Measurements from ENCODE around the gene RIT1. TPM values are rescaled to one million over a fixed set of nuclear protein-coding genes. Genes with fewer than 3 reads are reported as not detected.

Gene RIT1
- total and polyA plus RNA-seq, 2 of the 8 experiments (the other 6 are each of a cell fraction or from before 2014, with no cell fraction given), result 25.3 to 26.8 TPM

- Histone ChIP-seq H2BK12ac (ENCODE audit: low read depth, low read length) (no peak overlapping the region), H3K9me3 (ENCODE audit: insufficient read depth in 2 of 2, low read depth in 1 of 2, low read length in 1 of 2) (no peaks in the 10 kb centered on the region), H3K4me1 (replicated peaks in 1 of 4; ENCODE audit: control insufficient read depth in 3 of 4, insufficient read depth in 4 of 4, low read length in 3 of 4) (no peaks in the 10 kb centered on the region), H2BK120ac (replicated peaks; ENCODE audit: low read depth, low read length) (no peak overlapping the region), H2AK5ac (ENCODE audit: low read depth, low read length) (no peak overlapping the region), H3K4ac (replicated peaks; ENCODE audit: insufficient read length, low read depth, low read length) (no peak overlapping the region), H3K79me2 (ENCODE audit: control insufficient read depth in 1 of 2, insufficient read depth in 2 of 2, low read length in 2 of 2) (no peaks in the 10 kb centered on the region), H4K5ac (ENCODE audit: insufficient read length, low read depth, low read length) (no peak overlapping the region), H3K23me2 (ENCODE audit: low read depth, low read length) (no peaks in the 10 kb centered on the region), H4K91ac (replicated peaks; ENCODE audit: insufficient read length, low read length) (no peak overlapping the region), H4K8ac (ENCODE audit: extremely low read depth, insufficient read depth, low read length) (no peak overlapping the region), H3K4me2 (ENCODE audit: insufficient read depth in 1 of 2, low read depth in 2 of 2, low read length in 2 of 2) (no peak overlapping the region), H2BK20ac (ENCODE audit: low read length) (no peak overlapping the region), H3K27me3 (replicated peaks in 1 of 4; ENCODE audit: control insufficient read depth in 3 of 4, extremely low read depth in 1 of 4, insufficient read depth in 3 of 4, low read length in 3 of 4) (no peaks in the 10 kb centered on the region), H3K27ac (ENCODE audit: low read depth, low read length) (no peak overlapping the region), H3K36me3 (ENCODE audit: control insufficient read depth in 2 of 4, insufficient read depth in 4 of 4, low read length in 3 of 4) (no peaks in the 10 kb centered on the region), H3K79me1 (ENCODE audit: low read depth, low read length) (no peaks in the 10 kb centered on the region), H2AFZ (ENCODE audit: low read length) (no peak overlapping the region), H3K14ac (ENCODE audit: insufficient read length) (no peak overlapping the region), H3K9ac (replicated peaks in 1 of 4; ENCODE audit: extremely low read depth in 1 of 4, low read depth in 3 of 4, low read length in 3 of 4) (no peak overlapping the region), H3K23ac (ENCODE audit: insufficient read length) (no peak overlapping the region), H3K56ac (replicated peaks; ENCODE audit: insufficient read length, low read depth, low read length) (no peak overlapping the region), H2BK15ac (ENCODE audit: low read length) (no peak overlapping the region), H4K20me1 (replicated peaks in 1 of 2; ENCODE audit: control insufficient read depth in 1 of 2, insufficient read depth in 2 of 2, low read length in 2 of 2) (no peaks in the 10 kb centered on the region), H2BK5ac (ENCODE audit: low read depth, low read length) (no peak overlapping the region), H3K18ac (ENCODE audit: extremely low read depth, low read length) (no peak overlapping the region), H3K4me3 (ENCODE audit: extremely low read depth in 1 of 4, insufficient read depth in 2 of 4, low read depth in 3 of 4, low read length in 4 of 4) (no peak overlapping the region)
- WGBS, 2 experiments (ENCODE audit: extremely low coverage in 1 of 2, insufficient coverage in 1 of 2, insufficient read length in 1 of 2, insufficient replicate concordance in 2 of 2, low coverage in 1 of 2, low lambda C conversion rate in 2 of 2, missing lambda C conversion rate in 1 of 2), result 91% methylated on average over 2 of the region's 2 CpGs; no CpG with 5 or more reads in 1 of the 2 experiments
- ChIA-PET POLR2A (ENCODE audit: partially characterized antibody) (interaction anchor here (2.2 kb wide), 1 partner anchor 29 kb away, joined by 6 read pairs; the partner anchor contains the start of gene SYT11), CTCF (ENCODE audit: partially characterized antibody) (interaction anchor here (0.7 to 0.8 kb wide), 2 partner anchors 11 to 55 kb away, joined by 3 to 4 read pairs; no protein-coding TSS in a partner anchor)
- DNase-seq (ENCODE audit: low read depth in 1 of 2, low spot score in 2 of 2) (no peak), FAIRE-seq (no peak)
- no peak for TF ChIP-seq GTF2F1 (IDR thresholded peaks at IDR 0.05; ENCODE audit: borderline replicate concordance, low read depth, low read length)
- TF ChIP-seq POLR2A (IDR thresholded peaks at IDR 0.05; ENCODE audit: control extremely low read depth in 1 of 2, low read depth in 2 of 2, low read length in 2 of 2), result no peak
- TF ChIP-seq TBP (IDR thresholded peaks at IDR 0.05; ENCODE audit: low read depth, low read length), result no peak
- no peak for TF ChIP-seq MAX (IDR thresholded peaks at IDR 0.05)
- TF ChIP-seq HDAC6 (IDR thresholded peaks at IDR 0.05; ENCODE audit: low read depth, low read length), result no peak
- no peak for TF ChIP-seq CTBP2 (IDR thresholded peaks at IDR 0.05; ENCODE audit: borderline replicate concordance, insufficient read depth, insufficient read length, low read length)
- TF ChIP-seq CREB1 (IDR thresholded peaks at IDR 0.05), result no peak
- TF ChIP-seq CBX8 (IDR thresholded peaks at IDR 0.05; ENCODE audit: borderline replicate concordance, low read depth, low read length), result no peak
- TF ChIP-seq KDM4A (IDR thresholded peaks at IDR 0.05; ENCODE audit: low read depth, low read length, severe bottlenecking), result no peak
- TF ChIP-seq JUND (IDR thresholded peaks at IDR 0.05; ENCODE audit: low read length), result no peak
- TF ChIP-seq FOSL1 (IDR thresholded peaks at IDR 0.05; ENCODE audit: insufficient read depth, low read depth, low read length), result no peak
- TF ChIP-seq RNF2 (IDR thresholded peaks at IDR 0.05; ENCODE audit: borderline replicate concordance, low read depth, low read length, missing control alignments, poor library complexity, severe bottlenecking), result no peak
- TF ChIP-seq ZNF274 (IDR thresholded peaks at IDR 0.05; ENCODE audit: borderline replicate concordance, extremely low read depth, low read length), result no peak
- TF ChIP-seq EGR1 (IDR thresholded peaks at IDR 0.05; ENCODE audit: borderline replicate concordance, low read depth, low read length), result no peak
Measured at GRCh38 chr1:155889566-155889965, 21.6 kb downstream of the RIT1 start.
